ENCODE measurements around the gene PARN. TPM values are rescaled to one million over a fixed set of nuclear protein-coding genes. Genes with fewer than 3 reads are reported as not detected.

Gene PARN
- total RNA-seq, 4 donors from 2014 or later: 34.1 to 50.0 (median 40.3) TPM

GRCh38 chr16:14485121-14485551, 144.9 kb downstream of the PARN start:
- intact Hi-C loops (cut with DNase I; ENCODE audit: low total_unique reads): no loop called here
- Histone ChIP-seq H3K27ac (no peak overlapping the region), H3K9me3 (no peaks in the 10 kb centered on the region), H3K4me3 (no peak overlapping the region), H3K27me3 (no peaks in the 10 kb centered on the region), H3K4me1 (no peaks in the 10 kb centered on the region), H3K36me3 (no peaks in the 10 kb centered on the region)
- TF ChIP-seq POLR2A (IDR thresholded peaks at IDR 0.05) (no peak), CTCF (IDR thresholded peaks at IDR 0.05) (no peak)
- DNase-seq: no peak

GRCh38 chr16:14483819-14484385, 146.2 kb downstream of the PARN start:
- no peak for DNase-seq
- Histone ChIP-seq H3K4me3 (no peak overlapping the region), H3K4me1 (no peaks in the 10 kb centered on the region), H3K27me3 (no peaks in the 10 kb centered on the region), H3K27ac (no peak overlapping the region), H3K36me3 (no peaks in the 10 kb centered on the region), H3K9me3 (no peaks in the 10 kb centered on the region)
- TF ChIP-seq CTCF (IDR thresholded peaks at IDR 0.05): no peak
- no peak for TF ChIP-seq POLR2A (IDR thresholded peaks at IDR 0.05)
- intact Hi-C loops (cut with DNase I; ENCODE audit: low total_unique reads): no loop called here

- TF ChIP-seq CTCF (IDR thresholded peaks at IDR 0.05): no peak
- TF ChIP-seq POLR2A (IDR thresholded peaks at IDR 0.05): no peak
- no peaks in the 10 kb centered on the region for H3K4me1 ChIP-seq
- H3K27me3 ChIP-seq: no peaks in the 10 kb centered on the region
- no peak overlapping the region for H3K4me3 ChIP-seq
- no peaks in the 10 kb centered on the region for H3K9me3 ChIP-seq
- H3K36me3 ChIP-seq: no peaks in the 10 kb centered on the region
- no peak for DNase-seq
- intact Hi-C loops (cut with DNase I; ENCODE audit: low total_unique reads): no loop called here
- H3K27ac ChIP-seq: no peak overlapping the region
Measured at GRCh38 chr16:14476183-14476582, 153.9 kb downstream of the PARN start.

- intact Hi-C loops (cut with DNase I; ENCODE audit: low total_unique reads): no loop called here
- TF ChIP-seq POLR2A (IDR thresholded peaks at IDR 0.05) (no peak), CTCF (IDR thresholded peaks at IDR 0.05) (no peak)
- no peaks in the 10 kb centered on the region for H3K27me3 ChIP-seq
- H3K4me3 ChIP-seq: no peak overlapping the region
- DNase-seq: no peak
- H3K36me3 ChIP-seq: no peaks in the 10 kb centered on the region
- H3K4me1 ChIP-seq: no peaks in the 10 kb centered on the region
- no peaks in the 10 kb centered on the region for H3K9me3 ChIP-seq
- no peak overlapping the region for H3K27ac ChIP-seq
Measured at GRCh38 chr16:14475370-14476139, 154.5 kb downstream of the PARN start.

GRCh38 chr16:14473488-14473887, 156.6 kb downstream of the PARN start:
- intact Hi-C loops (cut with DNase I; ENCODE audit: low total_unique reads): no loop called here
- Histone ChIP-seq H3K4me3 (no peak overlapping the region), H3K36me3 (no peaks in the 10 kb centered on the region), H3K27ac (no peak overlapping the region), H3K9me3 (no peaks in the 10 kb centered on the region), H3K27me3 (no peaks in the 10 kb centered on the region), H3K4me1 (no peaks in the 10 kb centered on the region)
- TF ChIP-seq POLR2A (IDR thresholded peaks at IDR 0.05): no peak
- TF ChIP-seq CTCF (IDR thresholded peaks at IDR 0.05): no peak
- no peak for DNase-seq
